CD14-positive monocyte (primary cell): ENCODE data around the gene SCG2. TPM values are rescaled to one million over a fixed set of nuclear protein-coding genes. Genes with fewer than 3 reads are reported as not detected.

Experiments
- DNase-seq, 3 donors: peaks; one replicate each; pipeline ENCODE4 v3.0.0-alpha.2; 2011 to 2022
- H2AFZ ChIP-seq: 2 replicates; pipeline ENCODE4 v1.6.0; 2012; ENCODE audit warnings: mild to moderate bottlenecking, low read depth, low read length, inconsistent platforms; ENCODE audit not compliant: insufficient read depth, poor library complexity, severe bottlenecking
- H3K27ac ChIP-seq, 2 donors: 1 replicate in 1 of 2; 2 replicates in 1 of 2; pipeline ENCODE4 v1.5.1; 2012 to 2013; ENCODE audit warnings: low read length in 2 of 2, control low read depth in 1 of 2, inconsistent platforms in 1 of 2, low read depth in 1 of 2, mild to moderate bottlenecking in 1 of 2
- H3K27me3 ChIP-seq, 2 donors: one replicate each; pipeline versions ENCODE4 v1.6.0 to v1.6.1; 2011 to 2013; ENCODE audit warnings: low read length in 2 of 2; ENCODE audit not compliant: control insufficient read depth in 2 of 2, insufficient read depth in 2 of 2
- H3K36me3 ChIP-seq, 2 donors: replicated peaks in 1 of 2; 1 replicate in 1 of 2; 2 replicates in 1 of 2; pipeline versions ENCODE4 v1.5.1 to v1.6.1; 2012 to 2013; ENCODE audit warnings: low read length in 2 of 2, control low read depth in 1 of 2, inconsistent platforms in 1 of 2, mild to moderate bottlenecking in 1 of 2; ENCODE audit not compliant: insufficient read depth in 2 of 2, control insufficient read depth in 1 of 2
- H3K4me1 ChIP-seq, 2 donors: 1 replicate in 1 of 2; 2 replicates in 1 of 2; pipeline versions ENCODE4 v1.5.1 to v1.6.1; 2012 to 2013; ENCODE audit warnings: low read length in 2 of 2, control low read depth in 1 of 2, inconsistent platforms in 1 of 2, mild to moderate bottlenecking in 1 of 2, moderate library complexity in 1 of 2; ENCODE audit not compliant: insufficient read depth in 2 of 2, control insufficient read depth in 1 of 2
- H3K4me2 ChIP-seq: replicated peaks from 2 replicates; pipeline ENCODE3; 2012; ENCODE audit warnings: low read length, moderate library complexity, mild to moderate bottlenecking; ENCODE audit not compliant: poor library complexity, severe bottlenecking; ENCODE audit errors: extremely low read depth
- H3K4me3 ChIP-seq, 3 experiments: fragments of 200-600 bp in 1 of 3; sonication (generic) in 1 of 3; replicated peaks in 1 of 3; 1 replicate in 2 of 3; 2 replicates in 1 of 3; pipeline ENCODE4 v1.5.1; 2011 to 2013; ENCODE audit warnings: low read length in 3 of 3, mild to moderate bottlenecking in 3 of 3, control low read depth in 2 of 3, low read depth in 2 of 3, inconsistent platforms in 1 of 3, moderate library complexity in 1 of 3
- H3K79me2 ChIP-seq: 2 replicates; pipeline ENCODE4 v1.6.0; 2012; ENCODE audit warnings: mild to moderate bottlenecking, control low read depth, inconsistent platforms, low read length, moderate library complexity; ENCODE audit not compliant: insufficient read depth
- H3K9ac ChIP-seq: 2 replicates; pipeline ENCODE4 v1.6.0; 2017; ENCODE audit warnings: low read length, mild to moderate bottlenecking; ENCODE audit not compliant: insufficient read depth, poor library complexity, severe bottlenecking
- H3K9me3 ChIP-seq, 2 donors: replicated peaks in 1 of 2; 1 replicate in 1 of 2; 2 replicates in 1 of 2; pipeline versions ENCODE4 v1.5.1 to v1.6.1; 2012 to 2013; ENCODE audit warnings: low read length in 2 of 2, control low read depth in 1 of 2; ENCODE audit not compliant: control insufficient read depth in 1 of 2, insufficient read depth in 1 of 2
- H4K20me1 ChIP-seq: 2 replicates; pipeline ENCODE4 v1.6.0; 2012; ENCODE audit warnings: mild to moderate bottlenecking, low read length, control low read depth, moderate library complexity; ENCODE audit not compliant: insufficient read depth
- H3K27ac Mint-ChIP-seq, 7 donors: one replicate each; pipeline ENCODE4 v1.8.0; 2020; ENCODE audit warnings: mild to moderate bottlenecking in 7 of 7, mixed read lengths in 7 of 7, moderate library complexity in 6 of 7, inconsistent platforms in 2 of 7
- H3K27me3 Mint-ChIP-seq, 3 donors: one replicate each; pipeline ENCODE4 v1.8.0; 2021 to 2022; ENCODE audit warnings: low read depth in 3 of 3, mild to moderate bottlenecking in 3 of 3, mixed read lengths in 3 of 3, moderate library complexity in 3 of 3, inconsistent platforms in 1 of 3
- H3K36me3 Mint-ChIP-seq, 2 donors: one replicate each; pipeline ENCODE4 v1.8.0; 2020; ENCODE audit warnings: mixed read lengths in 2 of 2, inconsistent platforms in 1 of 2, mild to moderate bottlenecking in 1 of 2
- H3K4me1 Mint-ChIP-seq: one replicate; pipeline ENCODE4 v1.8.0; 2020; ENCODE audit warnings: mild to moderate bottlenecking, mixed read lengths
- H3K4me3 Mint-ChIP-seq, 2 donors: one replicate each; pipeline ENCODE4 v1.8.0; 2020; ENCODE audit warnings: mild to moderate bottlenecking in 2 of 2, mixed read lengths in 2 of 2, moderate library complexity in 1 of 2
- H3K9me3 Mint-ChIP-seq, 7 donors: one replicate each; pipeline ENCODE4 v1.8.0; 2020 to 2022; ENCODE audit warnings: mixed read lengths in 7 of 7, mild to moderate bottlenecking in 6 of 7, moderate library complexity in 6 of 7, inconsistent platforms in 2 of 7
- WGBS: methylation state at CpG from one replicate; pipeline ENCODE4 v1.1.5; 2013; ENCODE audit warnings: missing lambda C conversion rate; ENCODE audit not compliant: insufficient coverage; 5-methylcytosine and 5-hydroxymethylcytosine counted together
- intact Hi-C, 2 donors: fragments of 100-400 bp; cut with micrococcal nuclease; formaldehyde crosslinking; loops; one replicate each; pipeline versions ENCODE4 v1.15.0 to v1.15.1; 2023
- polyA plus RNA-seq, 3 donors: library from polyadenylated mRNA; depleted of rRNA in 1 of 3; unstranded in 2 of 3; stranded (reverse) in 1 of 3; fragments of 300-500 nt in 2 of 3; fragments of >200 nt in 1 of 3; fragmentation: Illumina TruSeq in 2 of 3; gene quantifications; 1 replicate in 2 of 3; 2 replicates in 1 of 3; pipeline ENCODE4 v1.2.3, GENCODE V29; 2012 to 2021
- TF ChIP-seq, protein P1 (sequence below): fragments of 200-600 bp; IDR thresholded peaks from one replicate; pipeline ENCODE4 v1.8.0; 2022; ENCODE audit warnings: antibody characterized with exemption, mild to moderate bottlenecking

Gene SCG2
- polyA plus RNA-seq, 3 donors = not detected

- Mint-ChIP-seq H3K27ac (no peak overlapping the region), H3K36me3 (no peaks in the 10 kb centered on the region)
Measured at GRCh38 chr2:223602972-223603371, 811 bp upstream of the SCG2 start.

GRCh38 chr2:223601018-223601417 lies 1.1 kb downstream of the SCG2 start:
- Mint-ChIP-seq H3K36me3 (no peaks in the 10 kb centered on the region), H3K4me1 (no peaks in the 10 kb centered on the region), H3K4me3 (no peak overlapping the region), H3K9me3 (peaks cover 0 to 1% (median 0%) of the 10 kb centered on the region in 7 donors), H3K27me3 (peaks cover 1 to 11% (median 6%) of the 10 kb centered on the region in 3 donors), H3K27ac (no peak overlapping the region)
- H3K36me3 ChIP-seq = no peaks in the 10 kb centered on the region
- H4K20me1 ChIP-seq = no peaks in the 10 kb centered on the region
- TF ChIP-seq, protein P1, sequence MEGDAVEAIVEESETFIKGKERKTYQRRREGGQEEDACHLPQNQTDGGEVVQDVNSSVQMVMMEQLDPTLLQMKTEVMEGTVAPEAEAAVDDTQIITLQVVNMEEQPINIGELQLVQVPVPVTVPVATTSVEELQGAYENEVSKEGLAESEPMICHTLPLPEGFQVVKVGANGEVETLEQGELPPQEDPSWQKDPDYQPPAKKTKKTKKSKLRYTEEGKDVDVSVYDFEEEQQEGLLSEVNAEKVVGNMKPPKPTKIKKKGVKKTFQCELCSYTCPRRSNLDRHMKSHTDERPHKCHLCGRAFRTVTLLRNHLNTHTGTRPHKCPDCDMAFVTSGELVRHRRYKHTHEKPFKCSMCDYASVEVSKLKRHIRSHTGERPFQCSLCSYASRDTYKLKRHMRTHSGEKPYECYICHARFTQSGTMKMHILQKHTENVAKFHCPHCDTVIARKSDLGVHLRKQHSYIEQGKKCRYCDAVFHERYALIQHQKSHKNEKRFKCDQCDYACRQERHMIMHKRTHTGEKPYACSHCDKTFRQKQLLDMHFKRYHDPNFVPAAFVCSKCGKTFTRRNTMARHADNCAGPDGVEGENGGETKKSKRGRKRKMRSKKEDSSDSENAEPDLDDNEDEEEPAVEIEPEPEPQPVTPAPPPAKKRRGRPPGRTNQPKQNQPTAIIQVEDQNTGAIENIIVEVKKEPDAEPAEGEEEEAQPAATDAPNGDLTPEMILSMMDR = no peak
- H3K4me2 ChIP-seq = no peak overlapping the region
- peaks cover 0 to 5% of the 10 kb centered on the region in 2 donors for H3K27me3 ChIP-seq
- H3K4me1 ChIP-seq = no peaks in the 10 kb centered on the region
- H3K9me3 ChIP-seq = no peaks in the 10 kb centered on the region
- no peak overlapping the region for H3K9ac ChIP-seq
- intact Hi-C loops = no loop called here
- H2AFZ ChIP-seq = no peak overlapping the region
- H3K27ac ChIP-seq = no peak overlapping the region
- DNase-seq = no peak
- H3K79me2 ChIP-seq = no peaks in the 10 kb centered on the region
- H3K4me3 ChIP-seq = no peak overlapping the region

More at GRCh38 chr2:223602972-223603371, 811 bp upstream of the SCG2 start:
- DNase-seq = no peak
- no peaks in the 10 kb centered on the region for H3K36me3 ChIP-seq
- no peak overlapping the region for H3K9ac ChIP-seq
- intact Hi-C loops = no loop called here
- no peak overlapping the region for H3K4me3 Mint-ChIP-seq
- H3K4me3 ChIP-seq = no peak overlapping the region
- H3K27me3 ChIP-seq = peaks cover 0 to 5% of the 10 kb centered on the region in 2 donors
- no peak overlapping the region for H2AFZ ChIP-seq
- no CpG with 5 or more reads among the region's 2 CpGs for WGBS
- no peaks in the 10 kb centered on the region for H3K4me1 ChIP-seq
- H3K4me2 ChIP-seq = no peak overlapping the region
- no peaks in the 10 kb centered on the region for H3K9me3 Mint-ChIP-seq
- TF ChIP-seq, protein P1 = no peak
- H3K79me2 ChIP-seq = no peaks in the 10 kb centered on the region
- no peaks in the 10 kb centered on the region for H3K4me1 Mint-ChIP-seq
- H3K27me3 Mint-ChIP-seq = peaks cover 1 to 16% (median 7%) of the 10 kb centered on the region in 3 donors
- H3K9me3 ChIP-seq = no peaks in the 10 kb centered on the region
- no peak overlapping the region for H3K27ac ChIP-seq
- H4K20me1 ChIP-seq = no peaks in the 10 kb centered on the region
